IMR-90 (cell line): ENCODE data around the gene RIMS3. TPM values are rescaled to one million over a fixed set of nuclear protein-coding genes. Genes with fewer than 3 reads are reported as not detected.
A peak's percentile ranks its signal among the peaks of the same experiment; 100 is the strongest.

ENCODE experiments used
- ATAC-seq: fragments of 200-7000 bp; cut with Tn5 transposase; 2 replicates; pipeline ENCODE4 v1.9.1; 2020; ENCODE audit warnings: low read depth, mild to moderate bottlenecking, moderate library complexity
- BruUV-seq: library from RNA; stranded (reverse); fragments of 400-500 nt; replicated peaks from 2 replicates; lab custom pipeline; 2021; lab: Mats Ljungman, UMichigan
- CTCF ChIA-PET: fragments of 300-600 bp; formaldehyde crosslinking; extraction: SDS; loops from one replicate; lab custom pipeline; 2021; ENCODE audit warnings: antibody characterized with exemption; lab: Yijun Ruan, JAX
- POLR2A ChIA-PET: fragments of 300-600 bp; sonication (Branson Sonifier 250); formaldehyde crosslinking; loops from one replicate; lab custom pipeline; 2022; ENCODE audit warnings: antibody characterized with exemption; ENCODE audit not compliant: unreplicated experiment; lab: Charles Lee
- DNase-seq: peaks from one replicate; pipeline ENCODE4 v3.0.0; 2013
- H2AFZ ChIP-seq: replicated peaks from 2 replicates; pipeline ENCODE3; 2013; ENCODE audit warnings: low read length, mild to moderate bottlenecking; ENCODE audit not compliant: poor library complexity
- H2AK5ac ChIP-seq: 2 replicates; pipeline ENCODE4 v1.6.1; 2013; ENCODE audit warnings: low read depth, low read length, inconsistent platforms
- H2AK9ac ChIP-seq: replicated peaks from 2 replicates; pipeline ENCODE3; 2013; ENCODE audit warnings: mild to moderate bottlenecking, low read depth, low read length, moderate library complexity; ENCODE audit not compliant: poor library complexity
- H2BK120ac ChIP-seq: 2 replicates; pipeline ENCODE4 v1.6.1; 2013; ENCODE audit warnings: low read depth, low read length, inconsistent platforms
- H2BK15ac ChIP-seq: 3 replicates; pipeline ENCODE4 v1.6.1; 2013; ENCODE audit warnings: low read depth, low read length, inconsistent platforms
- H2BK20ac ChIP-seq: 2 replicates; pipeline ENCODE4 v1.6.1; 2013; ENCODE audit warnings: low read depth, mild to moderate bottlenecking, inconsistent platforms, low read length, moderate library complexity
- H2BK5ac ChIP-seq: 2 replicates; pipeline ENCODE4 v1.6.1; 2013; ENCODE audit warnings: mild to moderate bottlenecking, low read depth, low read length, inconsistent platforms; ENCODE audit not compliant: poor library complexity, severe bottlenecking
- H3K14ac ChIP-seq: replicated peaks from 2 replicates; pipeline ENCODE4 v1.6.1; 2013; ENCODE audit warnings: low read depth, low read length, inconsistent platforms
- H3K18ac ChIP-seq: 2 replicates; pipeline ENCODE4 v1.6.1; 2013; ENCODE audit warnings: low read depth, low read length, control low read depth
- H3K23ac ChIP-seq: 2 replicates; pipeline ENCODE4 v1.6.1; 2013; ENCODE audit warnings: low read depth, low read length, inconsistent platforms
- H3K27ac ChIP-seq: 2 replicates; pipeline ENCODE4 v1.5.1; 2013; ENCODE audit warnings: mild to moderate bottlenecking, control low read depth, low read length; ENCODE audit not compliant: insufficient read depth
- H3K27me3 ChIP-seq: 2 replicates; pipeline ENCODE4 v1.6.1; 2013; ENCODE audit warnings: low read length; ENCODE audit not compliant: control insufficient read depth, insufficient read depth
- H3K36me3 ChIP-seq: 2 replicates; pipeline ENCODE4 v1.6.1; 2013; ENCODE audit warnings: low read length, mixed read lengths; ENCODE audit not compliant: control insufficient read depth, insufficient read depth
- H3K4ac ChIP-seq: 2 replicates; pipeline ENCODE4 v1.6.1; 2013; ENCODE audit warnings: low read depth, low read length, inconsistent platforms
- H3K4me1 ChIP-seq: 2 replicates; pipeline ENCODE4 v1.6.1; 2013; ENCODE audit warnings: low read length, mixed read lengths; ENCODE audit not compliant: control insufficient read depth, insufficient read depth
- H3K4me2 ChIP-seq: 2 replicates; pipeline ENCODE4 v1.6.1; 2013; ENCODE audit warnings: low read depth, mild to moderate bottlenecking, control low read depth, low read length, moderate library complexity
- H3K4me3 ChIP-seq: 2 replicates; pipeline ENCODE4 v1.5.1; 2013; ENCODE audit warnings: low read depth, mild to moderate bottlenecking, control low read depth, low read length, moderate library complexity; ENCODE audit not compliant: insufficient read depth
- H3K56ac ChIP-seq: 2 replicates; pipeline ENCODE4 v1.6.1; 2013; ENCODE audit warnings: low read length, inconsistent platforms; ENCODE audit not compliant: insufficient read depth; ENCODE audit errors: extremely low read depth
- H3K79me1 ChIP-seq, 2 experiments: 2 replicates each; pipeline ENCODE4 v1.6.1; 2013; ENCODE audit warnings: low read length in 2 of 2, inconsistent platforms in 1 of 2, low read depth in 1 of 2
- H3K9ac ChIP-seq: 2 replicates; pipeline ENCODE4 v1.6.1; 2013; ENCODE audit warnings: low read depth, low read length, control low read depth
- H3K9me1 ChIP-seq: 2 replicates; pipeline ENCODE4 v1.6.1; 2013; ENCODE audit warnings: low read length, inconsistent platforms; ENCODE audit not compliant: insufficient read depth
- H3K9me3 ChIP-seq: 2 replicates; pipeline ENCODE4 v1.6.1; 2013; ENCODE audit warnings: low read length; ENCODE audit not compliant: control insufficient read depth, insufficient read depth
- H4K20me1 ChIP-seq: 2 replicates; pipeline ENCODE4 v1.6.1; 2013; ENCODE audit warnings: low read length, inconsistent platforms; ENCODE audit not compliant: insufficient read depth
- H4K5ac ChIP-seq: 2 replicates; pipeline ENCODE4 v1.6.1; 2013; ENCODE audit warnings: mild to moderate bottlenecking, low read depth, low read length, control low read depth
- H4K8ac ChIP-seq, 2 experiments: 2 replicates each; pipeline ENCODE4 v1.6.1; 2013; ENCODE audit warnings: low read depth in 2 of 2, low read length in 2 of 2, control low read depth in 1 of 2, inconsistent platforms in 1 of 2
- H4K91ac ChIP-seq: 2 replicates; pipeline ENCODE4 v1.6.1; 2013; ENCODE audit warnings: low read depth, low read length, inconsistent platforms; ENCODE audit not compliant: insufficient read depth
- CTCF ChIP-seq: conservative IDR thresholded peaks from 2 replicates; pipeline ENCODE4 v1.5.1; 2012; ENCODE audit warnings: mild to moderate bottlenecking, low read depth, low read length, improper control_type of control experiment
- RAD21 ChIP-seq: IDR thresholded peaks from 2 replicates; pipeline ENCODE4 v1.6.1; 2012; ENCODE audit warnings: low read length, improper control_type of control experiment
- WGBS, 2 experiments: methylation state at CpG; one replicate each; pipeline versions ENCODE4 v1.1.5 to v1.1.7; 2013; ENCODE audit warnings: missing lambda C conversion rate in 2 of 2; ENCODE audit not compliant: insufficient read length in 1 of 2; ENCODE audit errors: extremely low coverage in 2 of 2; 5-methylcytosine and 5-hydroxymethylcytosine counted together
- dilution Hi-C: fragments of 300-500 bp; cut with HindIII; formaldehyde crosslinking; loops from one replicate; pipeline ENCODE4 v1.14.3; 2018; ENCODE audit warnings: low sequenced_read_pairs; ENCODE audit not compliant: unreplicated experiment
- in situ Hi-C: fragments of 300-500 bp; cut with MboI; formaldehyde crosslinking; loops from 3 replicates; pipeline ENCODE4 v1.14.3; 2019; ENCODE audit warnings: low sequenced_read_pairs, inconsistent platforms, mixed read lengths
- intact Hi-C: fragments of 100-400 bp; cut with micrococcal nuclease; formaldehyde crosslinking; loops from 2 replicates; pipeline ENCODE4 v1.10.0; 2022
- polyA plus RNA-seq, 3 experiments: library from polyadenylated mRNA; depleted of rRNA; stranded (reverse); fragments of >200 nt; gene quantifications; 2 replicates each; pipeline ENCODE4 v1.2.3, GENCODE V29; 2012; ENCODE audit warnings: low replicate concordance in 1 of 3
- total RNA-seq: library from RNA; depleted of rRNA; stranded (reverse); fragments of >200 nt; gene quantifications from 2 replicates; pipeline ENCODE4 v1.2.3, GENCODE V29; 2012

The RIMS3 gene
- total and polyA plus RNA-seq, 2 of the 4 experiments (the other 2 are of a cell fraction) = 0.10 to 0.36 TPM

GRCh38 chr1:40708750-40709099, 43.2 kb upstream of the RIMS3 start:
- Histone ChIP-seq H3K27ac (peak overlapping the region; percentile 67), H3K4me3 (peak overlapping the region; percentile 74), H2AK5ac (no peak overlapping the region), H4K20me1 (no peaks in the 10 kb centered on the region), H3K18ac (peak overlapping the region; percentile 89; the same call in 1 of the 2 replicates), H4K8ac (peak overlapping the region; percentile 54 to 99), H2BK120ac (peak overlapping the region; percentile 91), H3K4me2 (peak overlapping the region; percentile 91), H4K5ac (peak overlapping the region; percentile 94), H3K27me3 (no peaks in the 10 kb centered on the region), H3K9me3 (no peaks in the 10 kb centered on the region), H2AK9ac (no peak overlapping the region), H2AFZ (peak overlapping the region; percentile 86), H3K9ac (peak overlapping the region; percentile 73), H3K79me1 (peaks cover 32 to 58% of the 10 kb centered on the region in 2 experiments), H2BK15ac (peak overlapping the region; percentile 72; the same call in 1 of the 3 replicates), H3K56ac (peak overlapping the region; percentile 91; the same call in 1 of the 2 replicates), H3K23ac (peak overlapping the region; percentile 88; the same call in 1 of the 2 replicates), H3K36me3 (no peaks in the 10 kb centered on the region), H3K4me1 (peaks cover 3% of the 10 kb centered on the region), H2BK5ac (peak overlapping the region; percentile 97), H3K14ac (peak overlapping the region; percentile 96), H3K9me1 (peaks cover 5% of the 10 kb centered on the region), H2BK20ac (peak overlapping the region; percentile 71; the same call in 1 of the 2 replicates), H3K4ac (peak overlapping the region; percentile 94; the same call in 1 of the 2 replicates), H4K91ac (peak overlapping the region; percentile 93)
- CTCF ChIA-PET = interaction anchor here (0.6 kb wide), 1 partner anchor 263 kb away, joined by 3 read pairs; no protein-coding TSS in a partner anchor
- intact Hi-C loops (no loop called here), dilution Hi-C loops (no loop called here), in situ Hi-C loops (no loop called here)
- POLR2A ChIA-PET = interaction anchor here (0.6 kb wide), 1 partner anchor 21 kb away, joined by 3 read pairs; no protein-coding TSS in a partner anchor
- ATAC-seq = peak; percentile 85
- WGBS, 2 experiments = no CpG with 5 or more reads among the region's 3 CpGs
- no peak for TF ChIP-seq CTCF
- no peak for TF ChIP-seq RAD21
- peak; percentile 91 for DNase-seq
- no TSS peak for BruUV-seq
